ENCODE results near the gene NR3C2. TPM values are rescaled to one million over a fixed set of nuclear protein-coding genes. Genes with fewer than 3 reads are reported as not detected.
A peak's percentile ranks its signal among the peaks of the same experiment; 100 is the strongest.

NR3C2 gene
- total and polyA plus RNA-seq, 2 experiments from 2014 or later, result 1.2 to 3.0 TPM

DNA sequence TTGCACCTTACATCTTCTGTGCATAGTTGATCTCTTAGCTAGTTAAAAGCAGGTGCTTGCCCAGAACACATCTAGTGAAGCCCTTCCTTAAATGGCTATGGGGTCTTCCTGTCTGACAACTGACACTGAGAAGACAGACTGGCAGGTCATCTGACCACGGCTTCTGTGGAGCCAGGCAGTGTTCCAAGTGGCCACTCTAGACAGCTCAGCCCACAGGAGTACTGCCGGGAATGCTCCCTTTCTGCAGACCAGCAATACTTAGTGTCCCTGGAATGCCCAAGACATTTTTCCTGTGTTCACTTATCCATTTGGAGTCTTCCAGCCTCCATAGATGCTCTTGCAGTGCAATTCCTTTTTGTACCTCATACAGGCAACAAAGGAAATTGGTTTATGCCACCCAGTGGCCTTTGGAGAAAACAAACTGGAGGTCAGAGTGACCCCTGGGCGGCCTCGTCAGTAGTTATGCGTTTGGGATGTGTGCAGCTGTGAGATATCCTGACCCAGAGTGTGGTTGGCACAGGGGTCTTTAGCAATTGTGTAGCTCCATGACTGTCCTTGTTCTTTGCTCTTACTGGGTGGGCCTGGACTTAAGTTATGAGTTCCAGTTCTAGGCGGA lies 374.8 kb downstream of the NR3C2 start:
- H3K27ac Mint-ChIP-seq, result no peak overlapping the region
- DNase-seq (ENCODE audit: low spot score), result no peak
- Histone ChIP-seq H2AFZ (no peak overlapping the region), H3K79me2 (replicated peaks; ENCODE audit: insufficient read depth) (no peaks in the 10 kb centered on the region), H3K4me1 (ENCODE audit: insufficient read depth) (no peaks in the 10 kb centered on the region), H3K4me2 (no peak overlapping the region), H3K9me2 (ENCODE audit: insufficient read depth) (no peaks in the 10 kb centered on the region), H3K4me3 (no peak overlapping the region), H3K36me3 (ENCODE audit: insufficient read depth) (no peaks in the 10 kb centered on the region), H3K27me3 (ENCODE audit: insufficient read depth) (no peaks in the 10 kb centered on the region), H3K27ac (ENCODE audit: low read depth) (no peak overlapping the region), H3F3A (replicated peaks; ENCODE audit: low read depth) (no peaks in the 10 kb centered on the region), H4K20me1 (replicated peaks; ENCODE audit: insufficient read depth) (no peaks in the 10 kb centered on the region)
- no peak overlapping the region for H3K4me3 Mint-ChIP-seq
- peaks cover 14% of the 10 kb centered on the region for H3K4me1 Mint-ChIP-seq
- H3K27me3 Mint-ChIP-seq (ENCODE audit: insufficient read depth, low read depth, poor library complexity), result peaks cover 3% of the 10 kb centered on the region
- H3K9me3 Mint-ChIP-seq, result no peaks in the 10 kb centered on the region
- no peaks in the 10 kb centered on the region; the same call in 1 of the 3 replicates for H3K36me3 Mint-ChIP-seq (ENCODE audit: low read depth)
- no peak for TF ChIP-seq ZNF114 (CRISPR knock-in tag; IDR thresholded peaks at IDR 0.05)
- TF ChIP-seq, protein P1, sequence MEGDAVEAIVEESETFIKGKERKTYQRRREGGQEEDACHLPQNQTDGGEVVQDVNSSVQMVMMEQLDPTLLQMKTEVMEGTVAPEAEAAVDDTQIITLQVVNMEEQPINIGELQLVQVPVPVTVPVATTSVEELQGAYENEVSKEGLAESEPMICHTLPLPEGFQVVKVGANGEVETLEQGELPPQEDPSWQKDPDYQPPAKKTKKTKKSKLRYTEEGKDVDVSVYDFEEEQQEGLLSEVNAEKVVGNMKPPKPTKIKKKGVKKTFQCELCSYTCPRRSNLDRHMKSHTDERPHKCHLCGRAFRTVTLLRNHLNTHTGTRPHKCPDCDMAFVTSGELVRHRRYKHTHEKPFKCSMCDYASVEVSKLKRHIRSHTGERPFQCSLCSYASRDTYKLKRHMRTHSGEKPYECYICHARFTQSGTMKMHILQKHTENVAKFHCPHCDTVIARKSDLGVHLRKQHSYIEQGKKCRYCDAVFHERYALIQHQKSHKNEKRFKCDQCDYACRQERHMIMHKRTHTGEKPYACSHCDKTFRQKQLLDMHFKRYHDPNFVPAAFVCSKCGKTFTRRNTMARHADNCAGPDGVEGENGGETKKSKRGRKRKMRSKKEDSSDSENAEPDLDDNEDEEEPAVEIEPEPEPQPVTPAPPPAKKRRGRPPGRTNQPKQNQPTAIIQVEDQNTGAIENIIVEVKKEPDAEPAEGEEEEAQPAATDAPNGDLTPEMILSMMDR (conservative IDR thresholded peaks at IDR 0.05; ENCODE audit: low read depth in 2 of 2), result 0 out of 4 replicates have a peak, but pooled peaks of 1 of the 2 experiments have one; percentile 19
- ATAC-seq, result peak; percentile 12

DNA sequence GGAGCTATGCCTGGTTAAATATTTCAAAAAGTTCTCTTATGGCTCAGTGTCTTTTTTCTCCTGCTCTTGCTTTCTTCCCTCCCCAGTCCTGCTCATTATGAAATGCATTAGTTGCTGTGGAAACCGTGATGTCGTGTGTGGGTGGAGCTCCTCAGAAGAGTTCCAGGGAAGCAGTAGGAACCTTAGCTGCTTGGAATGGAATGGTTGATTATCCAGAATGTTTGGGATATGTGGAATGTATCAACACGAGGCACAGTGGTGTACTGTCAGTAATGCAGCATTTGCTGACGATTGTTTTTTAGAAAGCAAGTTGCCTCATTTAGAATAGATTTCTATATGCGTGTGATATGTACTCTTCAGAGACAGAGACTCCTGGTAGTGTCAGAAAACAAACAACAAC lies 377.1 kb downstream of the NR3C2 start:
- Histone ChIP-seq H3K9me2 (ENCODE audit: insufficient read depth) (no peaks in the 10 kb centered on the region), H4K20me1 (replicated peaks; ENCODE audit: insufficient read depth) (no peaks in the 10 kb centered on the region), H3K4me3 (no peak overlapping the region), H3F3A (replicated peaks; ENCODE audit: low read depth) (no peaks in the 10 kb centered on the region), H3K36me3 (ENCODE audit: insufficient read depth) (no peaks in the 10 kb centered on the region), H3K27me3 (ENCODE audit: insufficient read depth) (no peaks in the 10 kb centered on the region), H3K27ac (ENCODE audit: low read depth) (no peak overlapping the region), H3K4me1 (ENCODE audit: insufficient read depth) (peaks cover 15% of the 10 kb centered on the region; the same call in 1 of the 2 replicates), H2AFZ (no peak overlapping the region), H3K4me2 (no peak overlapping the region), H3K79me2 (replicated peaks; ENCODE audit: insufficient read depth) (no peaks in the 10 kb centered on the region)
- Mint-ChIP-seq H3K36me3 (ENCODE audit: low read depth) (no peaks in the 10 kb centered on the region; the same call in 2 of the 3 replicates), H3K4me3 (no peak overlapping the region), H3K27me3 (ENCODE audit: insufficient read depth, low read depth, poor library complexity) (no peaks in the 10 kb centered on the region), H3K9me3 (no peaks in the 10 kb centered on the region), H3K27ac (no peak overlapping the region; the same call in 1 of the 2 replicates), H3K4me1 (peaks cover 27% of the 10 kb centered on the region)
- DNase-seq (ENCODE audit: low spot score) (no peak), ATAC-seq (no peak)
- TF ChIP-seq JUNB (IDR thresholded peaks at IDR 0.05; ENCODE audit: unreplicated experiment) (no peak), EZH2phosphoT487 (IDR thresholded peaks at IDR 0.05; ENCODE audit: unreplicated experiment) (no peak)
- TF ChIP-seq, protein P1 (conservative IDR thresholded peaks at IDR 0.05; ENCODE audit: low read depth in 2 of 2), result no peak
- TF ChIP-seq, protein P2, sequence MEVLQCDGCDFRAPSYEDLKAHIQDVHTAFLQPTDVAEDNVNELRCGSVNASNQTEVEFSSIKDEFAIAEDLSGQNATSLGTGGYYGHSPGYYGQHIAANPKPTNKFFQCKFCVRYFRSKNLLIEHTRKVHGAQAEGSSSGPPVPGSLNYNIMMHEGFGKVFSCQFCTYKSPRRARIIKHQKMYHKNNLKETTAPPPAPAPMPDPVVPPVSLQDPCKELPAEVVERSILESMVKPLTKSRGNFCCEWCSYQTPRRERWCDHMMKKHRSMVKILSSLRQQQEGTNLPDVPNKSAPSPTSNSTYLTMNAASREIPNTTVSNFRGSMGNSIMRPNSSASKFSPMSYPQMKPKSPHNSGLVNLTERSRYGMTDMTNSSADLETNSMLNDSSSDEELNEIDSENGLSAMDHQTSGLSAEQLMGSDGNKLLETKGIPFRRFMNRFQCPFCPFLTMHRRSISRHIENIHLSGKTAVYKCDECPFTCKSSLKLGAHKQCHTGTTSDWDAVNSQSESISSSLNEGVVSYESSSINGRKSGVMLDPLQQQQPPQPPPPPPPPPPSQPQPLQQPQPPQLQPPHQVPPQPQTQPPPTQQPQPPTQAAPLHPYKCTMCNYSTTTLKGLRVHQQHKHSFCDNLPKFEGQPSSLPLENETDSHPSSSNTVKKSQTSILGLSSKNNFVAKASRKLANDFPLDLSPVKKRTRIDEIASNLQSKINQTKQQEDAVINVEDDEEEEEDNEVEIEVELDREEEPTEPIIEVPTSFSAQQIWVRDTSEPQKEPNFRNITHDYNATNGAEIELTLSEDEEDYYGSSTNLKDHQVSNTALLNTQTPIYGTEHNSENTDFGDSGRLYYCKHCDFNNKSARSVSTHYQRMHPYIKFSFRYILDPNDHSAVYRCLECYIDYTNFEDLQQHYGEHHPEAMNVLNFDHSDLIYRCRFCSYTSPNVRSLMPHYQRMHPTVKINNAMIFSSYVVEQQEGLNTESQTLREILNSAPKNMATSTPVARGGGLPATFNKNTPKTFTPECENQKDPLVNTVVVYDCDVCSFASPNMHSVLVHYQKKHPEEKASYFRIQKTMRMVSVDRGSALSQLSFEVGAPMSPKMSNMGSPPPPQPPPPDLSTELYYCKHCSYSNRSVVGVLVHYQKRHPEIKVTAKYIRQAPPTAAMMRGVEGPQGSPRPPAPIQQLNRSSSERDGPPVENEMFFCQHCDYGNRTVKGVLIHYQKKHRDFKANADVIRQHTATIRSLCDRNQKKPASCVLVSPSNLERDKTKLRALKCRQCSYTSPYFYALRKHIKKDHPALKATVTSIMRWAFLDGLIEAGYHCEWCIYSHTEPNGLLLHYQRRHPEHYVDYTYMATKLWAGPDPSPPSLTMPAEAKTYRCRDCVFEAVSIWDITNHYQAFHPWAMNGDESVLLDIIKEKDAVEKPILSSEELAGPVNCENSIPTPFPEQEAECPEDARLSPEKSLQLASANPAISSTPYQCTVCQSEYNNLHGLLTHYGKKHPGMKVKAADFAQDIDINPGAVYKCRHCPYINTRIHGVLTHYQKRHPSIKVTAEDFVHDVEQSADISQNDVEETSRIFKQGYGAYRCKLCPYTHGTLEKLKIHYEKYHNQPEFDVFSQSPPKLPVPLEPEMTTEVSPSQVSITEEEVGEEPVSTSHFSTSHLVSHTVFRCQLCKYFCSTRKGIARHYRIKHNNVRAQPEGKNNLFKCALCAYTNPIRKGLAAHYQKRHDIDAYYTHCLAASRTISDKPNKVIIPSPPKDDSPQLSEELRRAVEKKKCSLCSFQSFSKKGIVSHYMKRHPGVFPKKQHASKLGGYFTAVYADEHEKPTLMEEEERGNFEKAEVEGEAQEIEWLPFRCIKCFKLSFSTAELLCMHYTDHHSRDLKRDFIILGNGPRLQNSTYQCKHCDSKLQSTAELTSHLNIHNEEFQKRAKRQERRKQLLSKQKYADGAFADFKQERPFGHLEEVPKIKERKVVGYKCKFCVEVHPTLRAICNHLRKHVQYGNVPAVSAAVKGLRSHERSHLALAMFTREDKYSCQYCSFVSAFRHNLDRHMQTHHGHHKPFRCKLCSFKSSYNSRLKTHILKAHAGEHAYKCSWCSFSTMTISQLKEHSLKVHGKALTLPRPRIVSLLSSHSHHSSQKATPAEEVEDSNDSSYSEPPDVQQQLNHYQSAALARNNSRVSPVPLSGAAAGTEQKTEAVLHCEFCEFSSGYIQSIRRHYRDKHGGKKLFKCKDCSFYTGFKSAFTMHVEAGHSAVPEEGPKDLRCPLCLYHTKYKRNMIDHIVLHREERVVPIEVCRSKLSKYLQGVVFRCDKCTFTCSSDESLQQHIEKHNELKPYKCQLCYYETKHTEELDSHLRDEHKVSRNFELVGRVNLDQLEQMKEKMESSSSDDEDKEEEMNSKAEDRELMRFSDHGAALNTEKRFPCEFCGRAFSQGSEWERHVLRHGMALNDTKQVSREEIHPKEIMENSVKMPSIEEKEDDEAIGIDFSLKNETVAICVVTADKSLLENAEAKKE (CRISPR knock-in tag; IDR thresholded peaks at IDR 0.05), result no peak
- TF ChIP-seq, protein P3, sequence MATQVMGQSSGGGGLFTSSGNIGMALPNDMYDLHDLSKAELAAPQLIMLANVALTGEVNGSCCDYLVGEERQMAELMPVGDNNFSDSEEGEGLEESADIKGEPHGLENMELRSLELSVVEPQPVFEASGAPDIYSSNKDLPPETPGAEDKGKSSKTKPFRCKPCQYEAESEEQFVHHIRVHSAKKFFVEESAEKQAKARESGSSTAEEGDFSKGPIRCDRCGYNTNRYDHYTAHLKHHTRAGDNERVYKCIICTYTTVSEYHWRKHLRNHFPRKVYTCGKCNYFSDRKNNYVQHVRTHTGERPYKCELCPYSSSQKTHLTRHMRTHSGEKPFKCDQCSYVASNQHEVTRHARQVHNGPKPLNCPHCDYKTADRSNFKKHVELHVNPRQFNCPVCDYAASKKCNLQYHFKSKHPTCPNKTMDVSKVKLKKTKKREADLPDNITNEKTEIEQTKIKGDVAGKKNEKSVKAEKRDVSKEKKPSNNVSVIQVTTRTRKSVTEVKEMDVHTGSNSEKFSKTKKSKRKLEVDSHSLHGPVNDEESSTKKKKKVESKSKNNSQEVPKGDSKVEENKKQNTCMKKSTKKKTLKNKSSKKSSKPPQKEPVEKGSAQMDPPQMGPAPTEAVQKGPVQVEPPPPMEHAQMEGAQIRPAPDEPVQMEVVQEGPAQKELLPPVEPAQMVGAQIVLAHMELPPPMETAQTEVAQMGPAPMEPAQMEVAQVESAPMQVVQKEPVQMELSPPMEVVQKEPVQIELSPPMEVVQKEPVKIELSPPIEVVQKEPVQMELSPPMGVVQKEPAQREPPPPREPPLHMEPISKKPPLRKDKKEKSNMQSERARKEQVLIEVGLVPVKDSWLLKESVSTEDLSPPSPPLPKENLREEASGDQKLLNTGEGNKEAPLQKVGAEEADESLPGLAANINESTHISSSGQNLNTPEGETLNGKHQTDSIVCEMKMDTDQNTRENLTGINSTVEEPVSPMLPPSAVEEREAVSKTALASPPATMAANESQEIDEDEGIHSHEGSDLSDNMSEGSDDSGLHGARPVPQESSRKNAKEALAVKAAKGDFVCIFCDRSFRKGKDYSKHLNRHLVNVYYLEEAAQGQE (IDR thresholded peaks at IDR 0.05; ENCODE audit: unreplicated experiment), result no peak
